Measurements from ENCODE around the gene CAP2. TPM values are rescaled to one million over a fixed set of nuclear protein-coding genes. Genes with fewer than 3 reads are reported as not detected.

The CAP2 gene
- total RNA-seq, 1 donor from 2014 or later, result 8.5 TPM

DNA sequence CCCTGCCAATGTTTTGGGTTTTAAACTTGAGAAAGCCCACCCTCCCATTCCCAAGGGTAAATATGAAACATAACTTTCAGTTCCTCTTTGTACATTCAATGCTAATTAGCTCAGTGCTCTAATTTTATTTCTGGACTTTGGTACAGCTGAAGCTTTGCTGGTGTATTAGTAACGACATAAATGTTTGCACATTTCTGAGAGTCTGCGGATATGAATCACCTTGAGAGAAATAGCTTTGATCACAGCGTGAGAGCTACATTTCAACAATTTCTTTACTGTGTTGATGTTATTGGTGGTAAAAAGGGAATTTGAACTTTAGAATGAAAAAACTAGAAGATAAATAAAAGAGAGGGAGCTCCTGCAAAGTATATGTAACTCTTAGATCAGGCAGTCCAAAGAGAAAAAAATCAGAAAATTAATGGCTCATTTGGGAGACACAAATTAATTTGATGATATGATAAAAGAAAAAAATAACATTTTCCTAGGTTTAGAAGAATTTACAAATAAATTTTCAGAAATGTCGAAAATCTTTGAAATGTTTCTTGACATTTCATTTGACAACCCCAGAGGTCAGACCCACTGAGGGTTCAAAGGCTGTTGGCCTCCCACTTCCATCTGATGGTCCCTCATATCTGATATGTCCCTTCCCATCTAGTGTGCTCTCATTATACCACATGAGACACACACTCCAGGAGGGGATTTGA lies 38.5 kb upstream of the CAP2 start:
- TF ChIP-seq CTCF (IDR thresholded peaks at IDR 0.05; ENCODE audit: insufficient read depth, low read length, poor library complexity, severe bottlenecking), result no peak
- Histone ChIP-seq H3K36me3 (ENCODE audit: control insufficient read depth, insufficient read depth, low read length) (no peaks in the 10 kb centered on the region), H3K27me3 (ENCODE audit: control insufficient read depth, insufficient read depth, low read length) (no peaks in the 10 kb centered on the region), H3K4me3 (ENCODE audit: low read depth, low read length) (no peak overlapping the region)
- no peak for DNase-seq (ENCODE audit: low read depth)

DNA sequence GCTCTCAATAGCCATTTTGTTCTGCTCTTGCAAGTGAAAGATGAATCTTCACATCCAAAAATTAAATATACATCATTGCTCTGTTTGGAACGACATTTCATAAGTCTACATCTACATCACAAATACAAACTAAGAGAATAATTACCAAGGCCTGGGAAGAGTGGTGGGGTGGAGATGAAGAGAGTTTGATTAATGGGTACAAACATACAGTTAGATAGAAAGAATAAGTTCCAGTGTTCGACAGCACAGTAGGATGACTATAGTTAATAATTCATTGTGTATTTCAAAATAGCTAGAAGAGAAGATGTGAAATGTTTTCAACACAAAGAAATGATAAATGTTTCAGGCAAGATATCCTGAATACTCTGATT lies 38.0 kb upstream of the CAP2 start:
- no peak for TF ChIP-seq CTCF (IDR thresholded peaks at IDR 0.05; ENCODE audit: insufficient read depth, low read length, poor library complexity, severe bottlenecking)
- no peak overlapping the region for H3K4me3 ChIP-seq (ENCODE audit: low read depth, low read length)
- no peaks in the 10 kb centered on the region for H3K27me3 ChIP-seq (ENCODE audit: control insufficient read depth, insufficient read depth, low read length)
- DNase-seq (ENCODE audit: low read depth), result no peak
- H3K36me3 ChIP-seq (ENCODE audit: control insufficient read depth, insufficient read depth, low read length), result no peaks in the 10 kb centered on the region

- no peaks in the 10 kb centered on the region for H3K36me3 ChIP-seq (ENCODE audit: control insufficient read depth, insufficient read depth, low read length)
- no peak for TF ChIP-seq CTCF (IDR thresholded peaks at IDR 0.05; ENCODE audit: insufficient read depth, low read length, poor library complexity, severe bottlenecking)
Observed at GRCh38 chr6:17358515-17358914, 34.9 kb upstream of the CAP2 start.

GRCh38 chr6:17360564-17360963 lies 32.8 kb upstream of the CAP2 start:
- H3K4me3 ChIP-seq (ENCODE audit: low read depth, low read length), result no peak overlapping the region
- no peaks in the 10 kb centered on the region for H3K27me3 ChIP-seq (ENCODE audit: control insufficient read depth, insufficient read depth, low read length)
- H3K36me3 ChIP-seq (ENCODE audit: control insufficient read depth, insufficient read depth, low read length), result no peaks in the 10 kb centered on the region
- TF ChIP-seq CTCF (IDR thresholded peaks at IDR 0.05; ENCODE audit: insufficient read depth, low read length, poor library complexity, severe bottlenecking), result no peak
- DNase-seq (ENCODE audit: low read depth), result no peak

More at GRCh38 chr6:17358515-17358914, 34.9 kb upstream of the CAP2 start:
- DNase-seq (ENCODE audit: low read depth), result no peak
- Histone ChIP-seq H3K27me3 (ENCODE audit: control insufficient read depth, insufficient read depth, low read length) (no peaks in the 10 kb centered on the region), H3K4me3 (ENCODE audit: low read depth, low read length) (no peak overlapping the region)

DNA sequence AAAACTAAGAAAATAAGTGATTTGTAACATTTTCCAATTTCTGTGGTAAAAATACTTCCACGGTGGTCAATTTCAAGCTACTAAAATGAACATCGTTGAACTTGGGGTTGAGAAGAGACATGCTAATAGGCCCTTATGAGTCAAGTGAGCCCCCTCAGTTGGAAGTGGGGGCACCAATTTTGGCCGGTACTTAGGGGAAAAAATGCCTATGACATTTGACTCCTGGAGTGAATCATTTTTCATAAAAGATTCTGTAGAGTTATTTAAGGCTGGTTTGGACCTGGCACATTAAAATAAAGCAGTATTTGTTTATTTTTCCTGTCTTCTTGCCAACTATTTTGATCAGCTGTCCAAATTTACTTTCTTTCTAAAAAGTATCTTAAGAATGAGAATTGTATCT lies 32.4 kb upstream of the CAP2 start:
- H3K27me3 ChIP-seq (ENCODE audit: control insufficient read depth, insufficient read depth, low read length), result no peaks in the 10 kb centered on the region

More for the DNA sequence above, 32.4 kb upstream of the CAP2 start:
- no peak for DNase-seq (ENCODE audit: low read depth)
- no peak for TF ChIP-seq CTCF (IDR thresholded peaks at IDR 0.05; ENCODE audit: insufficient read depth, low read length, poor library complexity, severe bottlenecking)
- H3K36me3 ChIP-seq (ENCODE audit: control insufficient read depth, insufficient read depth, low read length), result no peaks in the 10 kb centered on the region
- no peak overlapping the region for H3K4me3 ChIP-seq (ENCODE audit: low read depth, low read length)
